Astrocyte (in vitro differentiated cells and primary cell): ENCODE measurements around the gene N4BP2L1. TPM values are rescaled to one million over a fixed set of nuclear protein-coding genes. Genes with fewer than 3 reads are reported as not detected.
"Not testable (repeated sequence)": the region's sequence is repeated elsewhere in the genome, so short reads cannot be mapped to it uniquely, and the experiment has no call there.

Experiments used
- DNase-seq: peaks from one replicate; pipeline ENCODE4 v3.0.0-alpha.2; 2010; ENCODE audit warnings: low read depth
- FAIRE-seq: peaks from 2 replicates; lab custom pipeline; 2011; peaks lifted over from hg19 to GRCh38; lab: Jason Lieb, UNC
- H2AFZ ChIP-seq: 2 replicates; pipeline ENCODE4 v1.6.0; 2012; ENCODE audit warnings: low read depth, low read length, inconsistent platforms
- H3K27ac ChIP-seq: 2 replicates; pipeline ENCODE4 v1.5.1; 2011; ENCODE audit warnings: low read depth, low read length, inconsistent platforms
- H3K27me3 ChIP-seq: 2 replicates; pipeline ENCODE4 v1.6.0; 2011; ENCODE audit warnings: low read length, inconsistent platforms; ENCODE audit not compliant: insufficient read depth
- H3K36me3 ChIP-seq: 2 replicates; pipeline ENCODE4 v1.5.1; 2011; ENCODE audit warnings: low read length, inconsistent platforms; ENCODE audit not compliant: insufficient read depth
- H3K4me1 ChIP-seq: 2 replicates; pipeline ENCODE4 v1.5.1; 2011; ENCODE audit warnings: low read length, inconsistent platforms; ENCODE audit not compliant: insufficient read depth
- H3K4me2 ChIP-seq: 2 replicates; pipeline ENCODE4 v1.6.0; 2012; ENCODE audit warnings: low read length, inconsistent platforms
- H3K4me3 ChIP-seq: 2 replicates; pipeline ENCODE4 v1.5.1; 2011; ENCODE audit warnings: low read depth, mild to moderate bottlenecking, low read length, inconsistent platforms; ENCODE audit not compliant: insufficient read depth
- H3K79me2 ChIP-seq: 2 replicates; pipeline ENCODE4 v1.6.0; 2012; ENCODE audit warnings: mild to moderate bottlenecking, low read length, inconsistent platforms; ENCODE audit not compliant: insufficient read depth
- H3K9ac ChIP-seq: 2 replicates; pipeline ENCODE4 v1.6.0; 2012; ENCODE audit warnings: mild to moderate bottlenecking, low read length, inconsistent platforms
- H3K9me3 ChIP-seq: 2 replicates; pipeline ENCODE4 v1.5.1; 2012; ENCODE audit warnings: low read depth, mild to moderate bottlenecking, low read length, inconsistent platforms; ENCODE audit not compliant: insufficient read depth
- H4K20me1 ChIP-seq: 2 replicates; pipeline ENCODE4 v1.6.0; 2012; ENCODE audit warnings: low read length, inconsistent platforms; ENCODE audit not compliant: insufficient read depth
- H3K27ac Mint-ChIP-seq: one replicate; pipeline ENCODE4 v1.8.0; 2021; ENCODE audit warnings: mild to moderate bottlenecking, mixed read lengths; ENCODE audit not compliant: unreplicated experiment
- H3K27me3 Mint-ChIP-seq: one replicate; pipeline ENCODE4 v1.8.0; 2021; ENCODE audit warnings: low read depth, mixed read lengths; ENCODE audit not compliant: unreplicated experiment
- H3K36me3 Mint-ChIP-seq: one replicate; pipeline ENCODE4 v1.8.0; 2021; ENCODE audit warnings: low read depth, mixed read lengths; ENCODE audit not compliant: unreplicated experiment
- H3K4me1 Mint-ChIP-seq: one replicate; pipeline ENCODE4 v1.8.0; 2021; ENCODE audit warnings: low read depth, mixed read lengths; ENCODE audit not compliant: unreplicated experiment
- H3K4me3 Mint-ChIP-seq: one replicate; pipeline ENCODE4 v1.8.0; 2021; ENCODE audit warnings: mild to moderate bottlenecking, moderate library complexity, mixed read lengths; ENCODE audit not compliant: unreplicated experiment
- H3K9me3 Mint-ChIP-seq: one replicate; pipeline ENCODE4 v1.8.0; 2021; ENCODE audit warnings: mild to moderate bottlenecking, mixed read lengths; ENCODE audit not compliant: unreplicated experiment
- CTCF ChIP-seq: IDR thresholded peaks from 2 replicates; pipeline ENCODE4 v1.5.1; 2011; ENCODE audit warnings: low read depth, mild to moderate bottlenecking, inconsistent platforms, low read length, moderate library complexity; ENCODE audit not compliant: insufficient read depth
- EZH2 ChIP-seq: IDR thresholded peaks from 2 replicates; pipeline ENCODE4 v1.6.1; 2012; ENCODE audit warnings: mild to moderate bottlenecking, low read length, inconsistent platforms; ENCODE audit not compliant: insufficient read depth
- total RNA-seq: library from RNA; stranded (reverse); gene quantifications from 2 replicates; pipeline ENCODE4 v1.2.1, GENCODE V29; 2021

The N4BP2L1 gene
- total RNA-seq, 1 donor from 2014 or later: 2.2 TPM

GRCh38 chr13:32370805-32371204 lies 57.1 kb downstream of the N4BP2L1 start:
- H3K9ac ChIP-seq: no peak overlapping the region

GRCh38 chr13:32362574-32362973 lies 65.4 kb downstream of the N4BP2L1 start:
- TF ChIP-seq CTCF (no peak), EZH2 (no peak)

More at GRCh38 chr13:32370805-32371204, 57.1 kb downstream of the N4BP2L1 start:
- Histone ChIP-seq H3K4me1 (no peaks in the 10 kb centered on the region), H3K27me3 (no peaks in the 10 kb centered on the region), H2AFZ (no peak overlapping the region), H3K4me2 (no peak overlapping the region), H3K4me3 (no peak overlapping the region), H4K20me1 (no peaks in the 10 kb centered on the region), H3K79me2 (no peaks in the 10 kb centered on the region), H3K36me3 (no peaks in the 10 kb centered on the region), H3K9me3 (peaks cover 5% of the 10 kb centered on the region), H3K27ac (no peak overlapping the region)
- H3K36me3 Mint-ChIP-seq: peaks cover 9% of the 10 kb centered on the region
- DNase-seq (no peak), FAIRE-seq (no peak)
- no peak for TF ChIP-seq EZH2
- no peak for TF ChIP-seq CTCF
- H3K4me3 Mint-ChIP-seq: no peak overlapping the region
- H3K4me1 Mint-ChIP-seq: no peaks in the 10 kb centered on the region
- no peaks in the 10 kb centered on the region for H3K27me3 Mint-ChIP-seq
- no peak overlapping the region for H3K27ac Mint-ChIP-seq
- peaks cover 16% of the 10 kb centered on the region for H3K9me3 Mint-ChIP-seq

DNA sequence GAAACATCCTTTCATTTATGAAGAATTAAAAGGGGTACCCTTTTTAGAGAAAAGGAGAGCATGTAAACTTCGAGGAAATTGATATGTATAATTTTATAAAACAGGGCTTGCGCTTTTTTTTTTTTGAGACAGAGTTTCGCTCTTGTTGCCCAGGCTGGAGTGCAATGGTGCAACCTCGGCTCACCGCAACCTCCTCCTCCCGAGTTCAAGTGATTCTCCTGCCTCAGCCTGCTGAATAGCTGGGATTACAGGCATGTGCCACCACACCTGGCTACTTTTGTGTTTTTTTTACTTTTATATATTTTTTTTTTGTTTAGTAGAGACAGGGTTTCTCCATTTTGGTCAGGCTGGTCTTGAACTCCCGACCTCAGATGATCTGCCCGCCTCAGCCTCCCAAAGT lies 72.0 kb downstream of the N4BP2L1 start:
- H3K36me3 ChIP-seq, H3K9me3 Mint-ChIP-seq, H3K4me3 Mint-ChIP-seq, H3K27ac ChIP-seq, H3K27me3 ChIP-seq, H3K4me3 ChIP-seq, H3K4me1 ChIP-seq, H3K27me3 Mint-ChIP-seq, H3K9ac ChIP-seq, H4K20me1 ChIP-seq, FAIRE-seq, H3K4me2 ChIP-seq, H2AFZ ChIP-seq, DNase-seq, H3K27ac Mint-ChIP-seq, H3K79me2 ChIP-seq, H3K36me3 Mint-ChIP-seq, H3K9me3 ChIP-seq, H3K4me1 Mint-ChIP-seq: not testable (repeated sequence)

More at GRCh38 chr13:32362574-32362973, 65.4 kb downstream of the N4BP2L1 start:
- H3K9me3 ChIP-seq: no peaks in the 10 kb centered on the region
- Mint-ChIP-seq H3K4me1 (no peaks in the 10 kb centered on the region), H3K27me3 (no peaks in the 10 kb centered on the region), H3K36me3 (no peaks in the 10 kb centered on the region), H3K4me3 (no peak overlapping the region), H3K27ac (no peak overlapping the region), H3K9me3 (no peaks in the 10 kb centered on the region)
- no peaks in the 10 kb centered on the region for H3K27me3 ChIP-seq
- H2AFZ ChIP-seq: no peak overlapping the region
- H4K20me1 ChIP-seq: no peaks in the 10 kb centered on the region
- no peaks in the 10 kb centered on the region for H3K4me1 ChIP-seq
- DNase-seq: no peak
- no peaks in the 10 kb centered on the region for H3K79me2 ChIP-seq
- no peak overlapping the region for H3K4me3 ChIP-seq
- no peak overlapping the region for H3K9ac ChIP-seq
- H3K27ac ChIP-seq: no peak overlapping the region
- H3K4me2 ChIP-seq: no peak overlapping the region
- FAIRE-seq: no peak
- H3K36me3 ChIP-seq: peaks cover 3% of the 10 kb centered on the region
